Measurements from ENCODE around the gene WWOX.

- TF ChIP-seq POU6F1 (CRISPR knock-in tag; IDR thresholded peaks at IDR 0.05; ENCODE audit: borderline replicate concordance, low read depth): no peak
- no peak for TF ChIP-seq PATZ1 (CRISPR knock-in tag; IDR thresholded peaks at IDR 0.05; ENCODE audit: borderline replicate concordance)
- no peak for TF ChIP-seq ARNTL (CRISPR knock-in tag; IDR thresholded peaks at IDR 0.05; ENCODE audit: borderline replicate concordance, low read depth)
- no peak for TF ChIP-seq ZFP3 (CRISPR knock-in tag; IDR thresholded peaks at IDR 0.05)
- TF ChIP-seq RARB (CRISPR knock-in tag; IDR thresholded peaks at IDR 0.05): no peak
- TF ChIP-seq ZFP30 (CRISPR knock-in tag; IDR thresholded peaks at IDR 0.05): no peak
Measured at GRCh38 chr16:78415013-78415412, 315.6 kb downstream of the WWOX start.

All from SK-N-SH treated with all-trans-retinoic acid at 6 μM for 48 hours (cell line).